ENCODE results near the gene ADRB2.

The ADRB2 gene

GRCh38 chr5:148841519-148841918 lies 15.1 kb downstream of the ADRB2 start:
- no peak overlapping the region for H3K4me3 ChIP-seq (ENCODE audit: control insufficient read depth, low read depth, low read length)
- no peak for DNase-seq (ENCODE audit: low read depth)
- TF ChIP-seq CTCF (conservative IDR thresholded peaks at IDR 0.05; ENCODE audit: control insufficient read depth, insufficient read depth, low read depth, low read length), result no peak

DNA sequence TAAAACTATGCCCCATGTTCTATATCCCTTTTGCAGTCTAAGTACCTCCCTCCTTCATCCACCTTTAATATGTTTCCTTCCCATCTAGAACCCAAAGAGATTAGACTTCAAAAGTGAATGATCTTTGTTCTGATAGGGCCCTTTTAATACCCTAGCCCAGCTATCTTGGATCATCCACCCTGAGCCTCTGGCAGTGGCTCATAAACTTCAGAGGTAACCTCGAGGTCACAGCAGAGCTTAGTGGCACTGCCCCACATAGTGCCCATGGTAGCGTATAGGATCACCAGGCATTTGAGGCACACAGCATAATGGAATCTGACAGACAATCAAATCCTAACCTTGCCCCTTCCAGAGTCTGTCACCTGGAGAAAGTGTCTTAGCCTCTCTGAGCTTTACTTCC lies 15.8 kb downstream of the ADRB2 start:
- no peak overlapping the region for H3K4me3 ChIP-seq (ENCODE audit: control insufficient read depth, low read depth, low read length)
- DNase-seq (ENCODE audit: low read depth), result no peak
- no peak for TF ChIP-seq CTCF (conservative IDR thresholded peaks at IDR 0.05; ENCODE audit: control insufficient read depth, insufficient read depth, low read depth, low read length)

- no peak for TF ChIP-seq CTCF (conservative IDR thresholded peaks at IDR 0.05; ENCODE audit: control insufficient read depth, insufficient read depth, low read depth, low read length)
- no peak for DNase-seq (ENCODE audit: low read depth)
- no peak overlapping the region for H3K4me3 ChIP-seq (ENCODE audit: control insufficient read depth, low read depth, low read length)
Observed at GRCh38 chr5:148843510-148844318, 17.3 kb downstream of the ADRB2 start.

GRCh38 chr5:148844433-148845280 lies 18.2 kb downstream of the ADRB2 start:
- no peak overlapping the region for H3K4me3 ChIP-seq (ENCODE audit: control insufficient read depth, low read depth, low read length)
- DNase-seq (ENCODE audit: low read depth), result no peak
- TF ChIP-seq CTCF (conservative IDR thresholded peaks at IDR 0.05; ENCODE audit: control insufficient read depth, insufficient read depth, low read depth, low read length), result no peak

- TF ChIP-seq CTCF (conservative IDR thresholded peaks at IDR 0.05; ENCODE audit: control insufficient read depth, insufficient read depth, low read depth, low read length), result no peak
- no peak overlapping the region for H3K4me3 ChIP-seq (ENCODE audit: control insufficient read depth, low read depth, low read length)
- DNase-seq (ENCODE audit: low read depth), result peak; percentile 14
Observed at GRCh38 chr5:148846930-148847329, 20.5 kb downstream of the ADRB2 start.

GRCh38 chr5:148847456-148847855 lies 21.0 kb downstream of the ADRB2 start:
- no peak for TF ChIP-seq CTCF (conservative IDR thresholded peaks at IDR 0.05; ENCODE audit: control insufficient read depth, insufficient read depth, low read depth, low read length)
- DNase-seq (ENCODE audit: low read depth), result no peak

More at GRCh38 chr5:148847456-148847855, 21.0 kb downstream of the ADRB2 start:
- H3K4me3 ChIP-seq (ENCODE audit: control insufficient read depth, low read depth, low read length), result no peak overlapping the region

Data from fibroblast of mammary gland (primary cell).